DOHH2 (cell line): ENCODE measurements around the gene SLC5A3.

ENCODE experiments used
- H3F3A ChIP-seq: fragments of 200-600 bp; sonication (generic), shearing (Covaris generic); 2 replicates; pipeline ENCODE4 v1.6.0; 2016; ENCODE audit warnings: antibody characterized with exemption, mild to moderate bottlenecking; ENCODE audit not compliant: control insufficient read depth, insufficient read depth
- H3K27ac ChIP-seq: fragments of 200-600 bp; sonication (generic); 2 replicates; pipeline ENCODE4 v1.5.1; 2014; ENCODE audit warnings: low read depth, mild to moderate bottlenecking, low read length, moderate library complexity
- H3K27me3 ChIP-seq: fragments of 200-600 bp; sonication (generic); 2 replicates; pipeline ENCODE4 v1.6.1; 2014; ENCODE audit warnings: mild to moderate bottlenecking, low read length, mixed read lengths; ENCODE audit not compliant: control insufficient read depth
- H3K36me3 ChIP-seq: fragments of 200-600 bp; sonication (generic); 2 replicates; pipeline ENCODE4 v1.6.1; 2014; ENCODE audit warnings: mild to moderate bottlenecking, low read length, moderate library complexity, mixed read lengths; ENCODE audit not compliant: control insufficient read depth
- H3K4me1 ChIP-seq: fragments of 200-600 bp; sonication (generic); 2 replicates; pipeline ENCODE4 v1.6.1; 2014; ENCODE audit warnings: mild to moderate bottlenecking, low read length, mixed read lengths; ENCODE audit not compliant: control insufficient read depth
- H3K4me2 ChIP-seq: fragments of 200-600 bp; sonication (generic); 2 replicates; pipeline ENCODE4 v1.6.0; 2014; ENCODE audit warnings: mild to moderate bottlenecking, low read length, moderate library complexity
- H3K4me3 ChIP-seq: fragments of 200-600 bp; sonication (generic); 2 replicates; pipeline ENCODE4 v1.5.1; 2014; ENCODE audit warnings: mild to moderate bottlenecking, low read length, mixed read lengths
- H3K79me2 ChIP-seq: fragments of 200-600 bp; sonication (generic); 2 replicates; pipeline ENCODE4 v1.6.1; 2014; ENCODE audit warnings: mild to moderate bottlenecking, low read length, mixed read lengths; ENCODE audit not compliant: control insufficient read depth
- H3K9me2 ChIP-seq: fragments of 200-600 bp; sonication (generic); replicated peaks from 2 replicates; pipeline ENCODE4 v1.6.1; 2014; ENCODE audit warnings: mild to moderate bottlenecking, low read length, mixed read lengths; ENCODE audit not compliant: control insufficient read depth
- H3K9me3 ChIP-seq: fragments of 200-600 bp; sonication (generic); 2 replicates; pipeline ENCODE4 v1.6.1; 2014; ENCODE audit warnings: antibody characterized with exemption, low read length, mixed read lengths; ENCODE audit not compliant: control insufficient read depth, insufficient read depth
- H4K20me1 ChIP-seq: fragments of 200-600 bp; sonication (generic); 2 replicates; pipeline ENCODE4 v1.6.0; 2014; ENCODE audit warnings: low read depth, mild to moderate bottlenecking, antibody characterized with exemption, low read length, moderate library complexity; ENCODE audit not compliant: control insufficient read depth, insufficient read depth
- CTCF ChIP-seq: fragments of 200-600 bp; sonication (generic); IDR thresholded peaks from one replicate; pipeline ENCODE4 v1.5.1; 2014; ENCODE audit warnings: antibody characterized with exemption, mild to moderate bottlenecking, low read depth, low read length; ENCODE audit not compliant: poor library complexity, severe bottlenecking
- EZH2phosphoT487 ChIP-seq: fragments of 200-600 bp; sonication (generic); IDR thresholded peaks from 2 replicates; pipeline ENCODE4 v1.6.1; 2017; ENCODE audit warnings: borderline replicate concordance, mild to moderate bottlenecking, antibody characterized with exemption, low read length, moderate library complexity, mixed read lengths

The SLC5A3 gene

DNA sequence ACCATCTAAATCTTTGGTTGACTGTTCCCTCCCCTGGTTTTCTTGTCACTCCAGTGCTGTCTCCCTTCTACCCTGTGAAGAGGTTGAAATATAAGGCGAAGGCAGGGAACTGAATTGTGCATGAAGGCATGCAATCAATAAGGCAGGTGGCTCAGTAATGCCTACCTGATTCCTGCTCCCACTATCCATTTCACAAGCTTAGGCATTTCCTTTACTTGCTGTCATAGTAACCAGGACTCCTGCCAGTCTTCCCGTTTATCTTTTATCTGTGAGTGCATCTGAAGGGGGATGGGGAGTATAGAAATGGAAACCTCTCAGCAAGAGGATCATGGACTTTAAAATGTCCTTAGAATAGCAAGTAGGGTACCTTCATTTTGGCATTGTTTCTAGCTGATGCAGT lies 40.5 kb downstream of the SLC5A3 start:
- no peaks in the 10 kb centered on the region for H3K27me3 ChIP-seq
- H3K4me3 ChIP-seq: no peak overlapping the region
- H3K4me1 ChIP-seq: no peaks in the 10 kb centered on the region
- H3F3A ChIP-seq: no peaks in the 10 kb centered on the region
- TF ChIP-seq EZH2phosphoT487: no peak
- TF ChIP-seq CTCF: no peak
- H4K20me1 ChIP-seq: no peaks in the 10 kb centered on the region
- H3K79me2 ChIP-seq: peaks cover 62% of the 10 kb centered on the region
- H3K36me3 ChIP-seq: no peaks in the 10 kb centered on the region
- H3K4me2 ChIP-seq: no peak overlapping the region
- H3K9me3 ChIP-seq: no peaks in the 10 kb centered on the region
- no peak overlapping the region for H3K27ac ChIP-seq
- H3K9me2 ChIP-seq: no peaks in the 10 kb centered on the region

- H3K4me2 ChIP-seq: no peak overlapping the region
- H3K79me2 ChIP-seq: peaks cover 61% of the 10 kb centered on the region
- H3K9me3 ChIP-seq: no peaks in the 10 kb centered on the region
- H3K4me1 ChIP-seq: no peaks in the 10 kb centered on the region
- no peaks in the 10 kb centered on the region for H4K20me1 ChIP-seq
- H3K4me3 ChIP-seq: no peak overlapping the region
- H3F3A ChIP-seq: no peaks in the 10 kb centered on the region
- TF ChIP-seq EZH2phosphoT487 (no peak), CTCF (no peak)
- H3K36me3 ChIP-seq: no peaks in the 10 kb centered on the region
- no peaks in the 10 kb centered on the region for H3K9me2 ChIP-seq
- no peaks in the 10 kb centered on the region for H3K27me3 ChIP-seq
- no peak overlapping the region for H3K27ac ChIP-seq
Observed at GRCh38 chr21:34115160-34115559, 41.8 kb downstream of the SLC5A3 start.

GRCh38 chr21:34116569-34116968 lies 43.2 kb downstream of the SLC5A3 start:
- no peaks in the 10 kb centered on the region for H3K9me2 ChIP-seq
- no peaks in the 10 kb centered on the region for H3K9me3 ChIP-seq
- H3K4me1 ChIP-seq: no peaks in the 10 kb centered on the region
- H3K36me3 ChIP-seq: no peaks in the 10 kb centered on the region; the same call in 1 of the 2 replicates
- H3K27me3 ChIP-seq: no peaks in the 10 kb centered on the region
- no peaks in the 10 kb centered on the region for H4K20me1 ChIP-seq
- H3K79me2 ChIP-seq: peaks cover 63% of the 10 kb centered on the region
- no peak overlapping the region for H3K4me2 ChIP-seq
- TF ChIP-seq EZH2phosphoT487 (no peak), CTCF (no peak)
- no peak overlapping the region for H3K4me3 ChIP-seq
- H3K27ac ChIP-seq: no peak overlapping the region
- no peaks in the 10 kb centered on the region for H3F3A ChIP-seq

DNA sequence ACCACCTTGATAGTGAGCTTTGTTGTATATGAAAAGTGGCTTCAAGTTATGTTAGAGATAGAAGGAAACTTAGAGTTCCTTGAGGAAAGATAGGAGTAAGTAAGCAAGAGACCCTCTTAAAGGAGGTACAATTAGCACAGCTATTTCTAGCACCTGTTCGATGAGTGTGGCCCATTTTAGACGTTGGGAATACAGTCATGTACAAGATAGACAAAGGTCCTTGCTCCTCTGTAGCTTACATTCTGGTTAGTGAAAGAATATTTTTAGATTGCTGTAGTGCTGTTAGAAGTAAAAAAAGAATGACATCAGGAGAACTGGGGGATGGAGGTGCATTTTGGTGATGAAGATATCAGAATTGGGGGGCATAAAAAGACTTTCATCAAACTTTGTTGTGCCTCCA lies 47.5 kb downstream of the SLC5A3 start:
- no peaks in the 10 kb centered on the region for H3K4me1 ChIP-seq
- H3K4me3 ChIP-seq: no peak overlapping the region
- no peaks in the 10 kb centered on the region for H3F3A ChIP-seq
- no peaks in the 10 kb centered on the region for H3K27me3 ChIP-seq
- peaks cover 19% of the 10 kb centered on the region for H3K36me3 ChIP-seq
- H4K20me1 ChIP-seq: no peaks in the 10 kb centered on the region
- TF ChIP-seq CTCF (no peak), EZH2phosphoT487 (no peak)
- H3K79me2 ChIP-seq: peaks cover 67% of the 10 kb centered on the region
- no peak overlapping the region for H3K4me2 ChIP-seq
- H3K9me3 ChIP-seq: no peaks in the 10 kb centered on the region
- no peaks in the 10 kb centered on the region for H3K9me2 ChIP-seq
- H3K27ac ChIP-seq: no peak overlapping the region
